ACC112 (cell line): Measurements from ENCODE around the gene USH2A.

Source experiments
- H2AFZ ChIP-seq: fragments of 200-600 bp; sonication (generic); one replicate; pipeline ENCODE4 v1.6.0; 2017; ENCODE audit warnings: antibody characterized with exemption, low read length; ENCODE audit not compliant: unreplicated experiment
- H3K27ac ChIP-seq: fragments of 200-600 bp; sonication (generic); 2 replicates; pipeline ENCODE4 v1.5.1; 2014; ENCODE audit warnings: low read depth, mild to moderate bottlenecking, antibody characterized with exemption, low read length, moderate library complexity
- H3K27me3 ChIP-seq: fragments of 200-600 bp; sonication (generic); 2 replicates; pipeline ENCODE4 v1.6.1; 2014; ENCODE audit warnings: mild to moderate bottlenecking, antibody characterized with exemption, low read length, moderate library complexity, mixed read lengths; ENCODE audit not compliant: insufficient read depth
- H3K36me3 ChIP-seq: fragments of 200-600 bp; sonication (generic); 2 replicates; pipeline ENCODE4 v1.6.1; 2016; ENCODE audit warnings: mild to moderate bottlenecking, antibody characterized with exemption, low read length, moderate library complexity, mixed read lengths; ENCODE audit not compliant: insufficient read depth
- H3K4me1 ChIP-seq: fragments of 200-600 bp; sonication (generic); one replicate; pipeline ENCODE4 v1.6.1; 2016; ENCODE audit warnings: low read length, mixed read lengths; ENCODE audit not compliant: insufficient read depth, unreplicated experiment, control insufficient read depth
- H3K4me3 ChIP-seq: fragments of 200-600 bp; sonication (generic); 2 replicates; pipeline ENCODE4 v1.5.1; 2014; ENCODE audit warnings: mild to moderate bottlenecking, low read depth, low read length
- H3K79me2 ChIP-seq: fragments of 200-600 bp; sonication (generic); one replicate; pipeline ENCODE4 v1.6.0; 2016; ENCODE audit warnings: low read length; ENCODE audit not compliant: control insufficient read depth, unreplicated experiment, insufficient read depth

USH2A gene

GRCh38 chr1:215645861-215646260 lies 777.4 kb downstream of the USH2A start:
- Histone ChIP-seq H3K27ac (no peak overlapping the region), H3K4me1 (no peaks in the 10 kb centered on the region), H3K79me2 (no peaks in the 10 kb centered on the region), H3K36me3 (no peaks in the 10 kb centered on the region), H3K27me3 (no peaks in the 10 kb centered on the region), H2AFZ (no peak overlapping the region), H3K4me3 (no peak overlapping the region)

- Histone ChIP-seq H3K36me3 (no peaks in the 10 kb centered on the region), H3K4me3 (no peak overlapping the region), H3K4me1 (no peaks in the 10 kb centered on the region), H3K27me3 (no peaks in the 10 kb centered on the region), H2AFZ (no peak overlapping the region), H3K79me2 (no peaks in the 10 kb centered on the region), H3K27ac (no peak overlapping the region)
Observed at GRCh38 chr1:215645182-215645581, 778.1 kb downstream of the USH2A start.

GRCh38 chr1:215643592-215644321 lies 779.5 kb downstream of the USH2A start:
- Histone ChIP-seq H3K79me2 (no peaks in the 10 kb centered on the region), H2AFZ (no peak overlapping the region), H3K4me3 (no peak overlapping the region), H3K27me3 (no peaks in the 10 kb centered on the region), H3K36me3 (no peaks in the 10 kb centered on the region), H3K4me1 (no peaks in the 10 kb centered on the region), H3K27ac (no peak overlapping the region)

- Histone ChIP-seq H2AFZ (no peak overlapping the region), H3K79me2 (no peaks in the 10 kb centered on the region), H3K27ac (no peak overlapping the region), H3K36me3 (no peaks in the 10 kb centered on the region), H3K4me3 (no peak overlapping the region), H3K27me3 (no peaks in the 10 kb centered on the region), H3K4me1 (peaks cover 15% of the 10 kb centered on the region)
Observed at GRCh38 chr1:215640429-215641148, 782.7 kb downstream of the USH2A start.

GRCh38 chr1:215637041-215637573 lies 786.1 kb downstream of the USH2A start:
- peak overlapping the region; percentile 71 for H3K4me3 ChIP-seq
- H3K36me3 ChIP-seq = no peaks in the 10 kb centered on the region
- peaks cover 15% of the 10 kb centered on the region for H3K4me1 ChIP-seq
- H3K27ac ChIP-seq = peak overlapping the region; percentile 83
- no peaks in the 10 kb centered on the region for H3K79me2 ChIP-seq
- H2AFZ ChIP-seq = peak overlapping the region; percentile 98
- H3K27me3 ChIP-seq = no peaks in the 10 kb centered on the region

- H3K27ac ChIP-seq = peak overlapping the region; percentile 83
Observed at GRCh38 chr1:215636258-215636965, 786.8 kb downstream of the USH2A start.

GRCh38 chr1:215635827-215636226 lies 787.4 kb downstream of the USH2A start:
- Histone ChIP-seq H3K27me3 (no peaks in the 10 kb centered on the region), H3K79me2 (no peaks in the 10 kb centered on the region), H3K27ac (no peak overlapping the region), H3K4me3 (no peak overlapping the region), H2AFZ (peak overlapping the region; percentile 98), H3K4me1 (peaks cover 18% of the 10 kb centered on the region), H3K36me3 (no peaks in the 10 kb centered on the region)

More at GRCh38 chr1:215636258-215636965, 786.8 kb downstream of the USH2A start:
- Histone ChIP-seq H3K4me3 (peak overlapping the region; percentile 71), H3K79me2 (no peaks in the 10 kb centered on the region), H3K4me1 (peaks cover 18% of the 10 kb centered on the region), H3K36me3 (no peaks in the 10 kb centered on the region), H2AFZ (peak overlapping the region; percentile 98), H3K27me3 (no peaks in the 10 kb centered on the region)

GRCh38 chr1:215631489-215631888 lies 791.8 kb downstream of the USH2A start:
- Histone ChIP-seq H3K4me1 (peaks cover 9% of the 10 kb centered on the region), H3K27me3 (no peaks in the 10 kb centered on the region), H2AFZ (no peak overlapping the region), H3K79me2 (no peaks in the 10 kb centered on the region), H3K36me3 (no peaks in the 10 kb centered on the region), H3K4me3 (no peak overlapping the region), H3K27ac (no peak overlapping the region)

GRCh38 chr1:215631040-215631439 lies 792.2 kb downstream of the USH2A start:
- no peak overlapping the region for H2AFZ ChIP-seq
- H3K4me1 ChIP-seq = peaks cover 4% of the 10 kb centered on the region
- H3K27ac ChIP-seq = no peak overlapping the region
- H3K4me3 ChIP-seq = no peak overlapping the region
- no peaks in the 10 kb centered on the region for H3K79me2 ChIP-seq
- no peaks in the 10 kb centered on the region for H3K36me3 ChIP-seq
- H3K27me3 ChIP-seq = no peaks in the 10 kb centered on the region

GRCh38 chr1:215625949-215626348 lies 797.3 kb downstream of the USH2A start:
- Histone ChIP-seq H3K36me3 (0 out of 2 replicates have a peak, but pooled peaks cover 9% of the 10 kb centered on the region), H3K27me3 (no peaks in the 10 kb centered on the region), H2AFZ (no peak overlapping the region), H3K27ac (no peak overlapping the region), H3K4me1 (no peaks in the 10 kb centered on the region), H3K79me2 (no peaks in the 10 kb centered on the region), H3K4me3 (no peak overlapping the region)
